NT2/D1 (cell line): ENCODE data around the gene NPTXR.

Experiments used
- DNase-seq: peaks from one replicate; pipeline ENCODE4 v3.0.0-alpha.2; 2011; ENCODE audit warnings: low read depth, low spot score
- H3K27me3 ChIP-seq: 2 replicates; pipeline ENCODE4 v1.6.0; 2011; ENCODE audit warnings: mild to moderate bottlenecking; ENCODE audit not compliant: insufficient read length, insufficient read depth
- H3K36me3 ChIP-seq: 2 replicates; pipeline ENCODE4 v1.6.1; 2011; ENCODE audit warnings: mild to moderate bottlenecking, low read length, mixed read lengths; ENCODE audit not compliant: insufficient read depth, insufficient read length
- H3K4me1 ChIP-seq: 2 replicates; pipeline ENCODE4 v1.5.1; 2011; ENCODE audit not compliant: insufficient read depth, insufficient read length
- H3K4me3 ChIP-seq: 2 replicates; pipeline ENCODE4 v1.5.1; 2011; ENCODE audit warnings: low read depth; ENCODE audit not compliant: insufficient read length
- H3K9ac ChIP-seq: 2 replicates; pipeline ENCODE4 v1.6.0; 2011; ENCODE audit warnings: low read depth; ENCODE audit not compliant: insufficient read length
- H3K9me3 ChIP-seq: 2 replicates; pipeline ENCODE4 v1.5.1; 2011; ENCODE audit warnings: mild to moderate bottlenecking, low read length; ENCODE audit not compliant: insufficient read depth
- SUZ12 ChIP-seq: IDR thresholded peaks from 2 replicates; pipeline ENCODE4 v1.6.1; 2011; ENCODE audit not compliant: insufficient read length, insufficient read depth; ENCODE audit errors: extremely low read depth
- YY1 ChIP-seq: IDR thresholded peaks from 2 replicates; pipeline ENCODE4 v1.6.1; 2011; ENCODE audit not compliant: insufficient read length, insufficient read depth
- ZNF274 ChIP-seq: IDR thresholded peaks from 2 replicates; pipeline ENCODE4 v1.6.1; 2011; ENCODE audit warnings: mild to moderate bottlenecking, low read depth, low read length

NPTXR gene

DNA sequence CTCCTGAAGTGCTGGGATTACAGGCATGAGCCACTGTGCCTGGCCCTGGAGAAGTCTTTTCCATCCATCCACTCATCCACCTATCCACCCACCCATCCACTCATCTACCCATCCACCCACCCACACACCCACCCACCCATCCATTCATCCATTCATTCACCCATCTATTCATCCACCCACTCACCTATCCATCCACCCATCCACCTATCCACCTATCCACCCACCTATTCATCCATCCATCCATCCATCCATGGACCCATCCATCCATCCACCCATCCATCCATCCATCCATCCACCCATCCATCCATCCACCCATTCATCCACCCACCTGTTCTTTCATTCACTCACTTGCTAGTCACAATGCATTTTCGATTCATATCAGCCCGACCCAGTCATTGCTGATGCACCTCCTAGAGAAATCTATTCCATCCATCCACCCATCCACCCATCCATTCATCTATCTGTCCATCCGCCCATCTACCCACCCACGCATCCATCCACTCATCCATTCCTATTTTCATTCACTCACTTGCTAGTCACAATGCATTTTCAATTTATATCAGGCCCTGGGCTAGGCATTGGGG, 70.4 kb downstream of the NPTXR start:
- H3K4me3 ChIP-seq = no peak overlapping the region
- H3K9ac ChIP-seq = no peak overlapping the region
- no peaks in the 10 kb centered on the region for H3K36me3 ChIP-seq
- H3K9me3 ChIP-seq = no peaks in the 10 kb centered on the region
- DNase-seq = no peak
- TF ChIP-seq YY1 (no peak), ZNF274 (no peak), SUZ12 (no peak)
- peaks cover 13% of the 10 kb centered on the region for H3K4me1 ChIP-seq
- H3K27me3 ChIP-seq = no peaks in the 10 kb centered on the region

DNA sequence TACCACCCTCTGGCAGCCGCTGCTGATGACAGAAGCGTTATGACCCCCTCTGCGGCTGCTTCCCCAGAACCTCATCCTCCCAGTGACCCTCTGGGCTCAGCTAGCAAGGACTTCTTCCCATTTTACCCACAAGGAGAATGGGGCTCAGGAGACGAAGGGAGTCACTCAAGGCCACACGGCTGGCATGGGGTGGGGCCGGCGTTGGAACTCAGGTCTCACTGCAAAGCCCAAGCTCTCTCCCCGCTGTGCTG, 71.3 kb downstream of the NPTXR start:
- H3K4me1 ChIP-seq = peaks cover 13% of the 10 kb centered on the region
- no peak overlapping the region for H3K4me3 ChIP-seq
- H3K27me3 ChIP-seq = no peaks in the 10 kb centered on the region
- no peak overlapping the region for H3K9ac ChIP-seq
- TF ChIP-seq SUZ12 (no peak), YY1 (no peak), ZNF274 (no peak)
- DNase-seq = no peak
- no peaks in the 10 kb centered on the region for H3K36me3 ChIP-seq
- no peaks in the 10 kb centered on the region for H3K9me3 ChIP-seq

DNA sequence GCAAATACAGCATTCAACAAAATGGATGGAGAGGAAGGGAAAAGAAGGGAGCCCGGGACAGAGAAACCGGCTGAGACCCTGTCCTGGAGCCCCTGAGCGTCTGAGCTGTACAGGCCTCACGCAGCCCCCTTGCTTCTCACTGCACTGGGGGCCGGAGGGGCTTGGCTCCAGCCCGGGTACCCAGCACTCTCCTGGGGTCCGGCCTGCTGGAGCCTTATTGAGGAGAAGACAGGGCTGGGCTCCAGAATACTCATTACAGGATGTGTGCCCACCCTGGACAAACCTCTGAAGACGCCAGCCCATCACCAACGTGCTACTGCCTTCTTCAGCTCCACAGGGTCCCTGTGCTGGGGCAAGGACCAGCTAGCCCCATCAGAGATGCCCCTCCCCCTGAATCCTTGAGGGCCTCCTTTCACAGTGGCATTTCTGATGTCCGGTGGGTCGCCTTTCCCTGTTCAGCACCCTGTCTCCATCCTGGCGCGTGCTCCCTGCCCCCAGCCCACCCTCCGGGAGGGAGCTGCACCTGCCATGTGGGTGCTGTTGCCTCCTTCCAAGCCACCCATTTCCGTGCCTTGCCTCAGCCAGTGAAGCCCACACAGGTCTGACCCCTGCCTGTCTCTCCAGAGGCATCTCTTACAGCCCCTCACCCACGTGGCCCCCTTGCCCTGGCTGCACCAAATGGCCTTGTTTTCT, 73.4 kb downstream of the NPTXR start:
- H3K36me3 ChIP-seq = no peaks in the 10 kb centered on the region
- no peaks in the 10 kb centered on the region for H3K9me3 ChIP-seq
- TF ChIP-seq SUZ12 = no peak
- TF ChIP-seq YY1 = no peak
- no peak for TF ChIP-seq ZNF274
- H3K27me3 ChIP-seq = no peaks in the 10 kb centered on the region
- H3K4me3 ChIP-seq = no peak overlapping the region
- H3K4me1 ChIP-seq = peaks cover 12% of the 10 kb centered on the region
- DNase-seq = no peak
- H3K9ac ChIP-seq = no peak overlapping the region
